ENCODE data around the gene PLPP7. TPM values are rescaled to one million over a fixed set of nuclear protein-coding genes. Genes with fewer than 3 reads are reported as not detected.

Gene PLPP7
- total RNA-seq, 1 donor from 2014 or later, result 1.5 TPM

DNA sequence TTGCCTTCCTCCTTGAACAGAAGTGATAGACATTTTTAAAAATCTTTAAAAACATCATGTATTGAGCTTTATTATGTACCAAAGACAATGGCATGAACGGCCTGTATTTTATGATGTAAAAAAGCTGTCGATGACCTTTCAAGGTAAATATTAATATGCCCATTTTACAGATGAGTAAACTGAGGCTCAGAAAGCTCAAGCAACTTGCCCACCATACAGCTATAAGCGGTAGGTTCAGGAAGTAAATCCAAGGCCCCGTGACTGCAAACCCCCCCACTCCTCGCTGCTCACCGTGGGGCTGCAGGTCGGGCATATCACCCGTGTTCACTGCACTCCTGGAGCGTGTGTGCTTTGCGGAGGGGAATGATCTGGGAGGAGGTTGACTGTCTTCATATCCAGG, 3.4 kb downstream of the PLPP7 start:
- peaks cover 1% of the 10 kb centered on the region for H3K27me3 Mint-ChIP-seq (ENCODE audit: low read depth)
- no peak overlapping the region for H3K4me3 Mint-ChIP-seq (ENCODE audit: unreplicated experiment)
- peaks cover 2% of the 10 kb centered on the region for H3K4me1 Mint-ChIP-seq (ENCODE audit: low read depth)
- no peaks in the 10 kb centered on the region for H3K9me3 Mint-ChIP-seq (ENCODE audit: low read depth)
- TF ChIP-seq, protein P1, sequence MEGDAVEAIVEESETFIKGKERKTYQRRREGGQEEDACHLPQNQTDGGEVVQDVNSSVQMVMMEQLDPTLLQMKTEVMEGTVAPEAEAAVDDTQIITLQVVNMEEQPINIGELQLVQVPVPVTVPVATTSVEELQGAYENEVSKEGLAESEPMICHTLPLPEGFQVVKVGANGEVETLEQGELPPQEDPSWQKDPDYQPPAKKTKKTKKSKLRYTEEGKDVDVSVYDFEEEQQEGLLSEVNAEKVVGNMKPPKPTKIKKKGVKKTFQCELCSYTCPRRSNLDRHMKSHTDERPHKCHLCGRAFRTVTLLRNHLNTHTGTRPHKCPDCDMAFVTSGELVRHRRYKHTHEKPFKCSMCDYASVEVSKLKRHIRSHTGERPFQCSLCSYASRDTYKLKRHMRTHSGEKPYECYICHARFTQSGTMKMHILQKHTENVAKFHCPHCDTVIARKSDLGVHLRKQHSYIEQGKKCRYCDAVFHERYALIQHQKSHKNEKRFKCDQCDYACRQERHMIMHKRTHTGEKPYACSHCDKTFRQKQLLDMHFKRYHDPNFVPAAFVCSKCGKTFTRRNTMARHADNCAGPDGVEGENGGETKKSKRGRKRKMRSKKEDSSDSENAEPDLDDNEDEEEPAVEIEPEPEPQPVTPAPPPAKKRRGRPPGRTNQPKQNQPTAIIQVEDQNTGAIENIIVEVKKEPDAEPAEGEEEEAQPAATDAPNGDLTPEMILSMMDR (IDR thresholded peaks at IDR 0.05), result no peak
- no peak for DNase-seq (ENCODE audit: low spot score)
- H3K27ac Mint-ChIP-seq (ENCODE audit: unreplicated experiment), result no peak overlapping the region
- no peaks in the 10 kb centered on the region for H3K36me3 Mint-ChIP-seq (ENCODE audit: low read depth)

DNA sequence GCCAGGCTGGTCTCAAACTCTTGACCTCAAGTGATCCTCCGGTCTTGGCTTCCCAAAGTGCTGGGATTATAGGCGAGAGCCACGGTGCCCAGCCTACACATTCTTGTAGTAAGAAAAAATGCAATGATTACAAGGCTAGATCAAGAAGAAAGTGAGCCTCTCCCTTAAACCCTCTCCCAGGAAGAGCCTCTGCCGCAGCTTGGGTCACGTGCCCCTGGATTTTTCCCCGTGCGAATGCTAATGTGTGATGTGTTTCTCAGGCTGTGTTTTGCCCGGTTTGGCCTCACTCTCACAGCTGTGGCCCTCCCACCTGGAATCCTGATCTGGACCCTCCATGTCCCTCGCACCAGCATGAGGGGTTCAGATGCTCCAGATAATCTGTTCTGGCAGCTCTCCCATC, 6.9 kb downstream of the PLPP7 start:
- no peak for DNase-seq (ENCODE audit: low spot score)
- Mint-ChIP-seq H3K4me1 (ENCODE audit: low read depth) (no peaks in the 10 kb centered on the region), H3K36me3 (ENCODE audit: low read depth) (no peaks in the 10 kb centered on the region), H3K4me3 (ENCODE audit: unreplicated experiment) (no peak overlapping the region), H3K9me3 (ENCODE audit: low read depth) (no peaks in the 10 kb centered on the region), H3K27ac (ENCODE audit: unreplicated experiment) (no peak overlapping the region), H3K27me3 (ENCODE audit: low read depth) (peaks cover 1% of the 10 kb centered on the region)
- TF ChIP-seq, protein P1 (IDR thresholded peaks at IDR 0.05), result no peak

DNA sequence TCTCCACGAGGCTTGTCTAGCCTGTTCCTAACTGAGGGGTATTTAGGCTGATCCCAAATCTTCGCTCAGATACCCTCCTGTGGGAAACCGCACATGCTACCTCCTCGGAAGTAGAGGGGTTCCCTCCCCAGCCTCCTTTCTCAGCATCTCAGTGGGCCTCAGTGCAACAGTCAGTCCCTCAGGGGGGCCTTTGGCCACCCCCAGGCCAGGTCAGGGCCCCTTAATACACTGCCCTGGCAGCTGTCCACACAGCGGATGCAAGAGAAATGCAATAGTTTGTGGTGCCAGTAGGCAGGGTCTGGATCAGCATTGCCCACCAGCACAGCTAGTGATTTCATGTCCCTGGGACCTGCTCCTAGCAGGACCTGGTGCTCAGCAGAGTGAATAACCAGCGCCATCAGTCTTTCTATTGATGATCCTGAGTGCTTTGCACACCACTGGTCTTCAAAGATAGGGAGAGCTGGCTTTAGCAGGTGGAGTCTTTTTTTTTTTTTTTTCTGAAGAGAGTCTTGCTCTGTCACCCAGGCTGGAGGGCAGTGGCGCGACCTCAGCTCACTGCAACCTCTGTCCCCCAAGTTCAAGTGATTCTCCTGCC, 7.5 kb downstream of the PLPP7 start:
- Mint-ChIP-seq H3K4me1 (ENCODE audit: low read depth) (no peaks in the 10 kb centered on the region), H3K27me3 (ENCODE audit: low read depth) (peaks cover 1% of the 10 kb centered on the region), H3K36me3 (ENCODE audit: low read depth) (no peaks in the 10 kb centered on the region), H3K27ac (ENCODE audit: unreplicated experiment) (no peak overlapping the region), H3K9me3 (ENCODE audit: low read depth) (no peaks in the 10 kb centered on the region), H3K4me3 (ENCODE audit: unreplicated experiment) (no peak overlapping the region)
- TF ChIP-seq, protein P1 (IDR thresholded peaks at IDR 0.05), result no peak
- DNase-seq (ENCODE audit: low spot score), result no peak

DNA sequence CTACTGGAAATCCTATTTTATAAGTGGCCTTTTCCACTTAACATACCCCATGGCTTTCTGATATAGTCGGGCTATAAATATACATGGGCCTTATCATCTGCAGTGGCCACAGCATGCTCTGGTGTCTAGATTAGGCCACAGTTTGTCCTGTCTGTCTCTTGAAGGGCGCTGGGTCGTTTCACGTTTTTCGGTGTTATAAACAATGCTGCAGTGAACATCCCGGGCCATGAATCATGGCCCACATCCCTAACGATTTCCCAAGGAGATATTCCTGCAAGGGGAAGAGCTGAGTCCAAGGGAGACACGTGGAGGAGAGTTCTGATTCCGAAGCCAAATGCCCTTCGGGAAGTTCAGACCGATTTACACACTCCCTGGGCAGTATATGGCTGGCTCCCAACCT, 8.4 kb downstream of the PLPP7 start:
- TF ChIP-seq, protein P1 (IDR thresholded peaks at IDR 0.05), result no peak
- Mint-ChIP-seq H3K4me3 (ENCODE audit: unreplicated experiment) (no peak overlapping the region), H3K36me3 (ENCODE audit: low read depth) (no peaks in the 10 kb centered on the region), H3K27me3 (ENCODE audit: low read depth) (peaks cover 1% of the 10 kb centered on the region), H3K27ac (ENCODE audit: unreplicated experiment) (no peak overlapping the region), H3K4me1 (ENCODE audit: low read depth) (no peaks in the 10 kb centered on the region), H3K9me3 (ENCODE audit: low read depth) (no peaks in the 10 kb centered on the region)
- no peak for DNase-seq (ENCODE audit: low spot score)

DNA sequence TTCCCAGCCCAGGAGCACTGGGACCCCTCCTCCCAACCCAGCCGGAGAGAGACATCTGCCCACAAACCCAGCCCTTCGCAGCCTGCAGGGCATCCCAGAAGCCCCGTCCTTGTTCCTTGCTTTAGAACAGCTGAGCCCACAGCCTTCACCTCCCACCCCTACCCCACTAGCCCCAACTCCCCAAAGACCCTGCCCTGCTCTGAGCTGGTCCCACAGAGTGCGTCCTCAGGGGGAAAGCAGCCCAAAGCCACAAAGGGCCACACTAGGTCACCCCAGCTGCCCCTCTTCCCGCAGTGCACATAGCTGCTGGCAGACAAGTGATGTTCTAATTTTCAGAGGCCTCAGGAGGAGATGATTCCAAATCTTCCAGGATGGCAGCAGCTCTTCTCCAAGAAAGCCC, 8.8 kb downstream of the PLPP7 start:
- Mint-ChIP-seq H3K27me3 (ENCODE audit: low read depth) (peaks cover 1% of the 10 kb centered on the region), H3K9me3 (ENCODE audit: low read depth) (no peaks in the 10 kb centered on the region), H3K4me3 (ENCODE audit: unreplicated experiment) (no peak overlapping the region), H3K27ac (ENCODE audit: unreplicated experiment) (no peak overlapping the region), H3K4me1 (ENCODE audit: low read depth) (no peaks in the 10 kb centered on the region), H3K36me3 (ENCODE audit: low read depth) (no peaks in the 10 kb centered on the region)
- TF ChIP-seq, protein P1 (IDR thresholded peaks at IDR 0.05), result no peak
- DNase-seq (ENCODE audit: low spot score), result no peak

All from chondrocyte (in vitro differentiated cells).